ENCODE data around the gene HES3.

Gene HES3

GRCh38 chr1:6262555-6263420, 18.8 kb downstream of the HES3 start:
- DNase-seq (ENCODE audit: low read depth in 2 of 2) = no peak

- no peak for DNase-seq (ENCODE audit: low read depth in 2 of 2)
Measured at GRCh38 chr1:6263716-6264115, 19.7 kb downstream of the HES3 start.

- DNase-seq (ENCODE audit: low read depth in 2 of 2) = no peak
Measured at GRCh38 chr1:6265151-6265550, 21.2 kb downstream of the HES3 start.

GRCh38 chr1:6266641-6267040, 22.7 kb downstream of the HES3 start:
- DNase-seq (ENCODE audit: low read depth in 2 of 2) = no peak

- no peak for DNase-seq (ENCODE audit: low read depth in 2 of 2)
Measured at GRCh38 chr1:6267686-6268322, 23.8 kb downstream of the HES3 start.

GRCh38 chr1:6268415-6268814, 24.4 kb downstream of the HES3 start:
- no peak for DNase-seq (ENCODE audit: low read depth in 2 of 2)

GRCh38 chr1:6269296-6269695, 25.3 kb downstream of the HES3 start:
- DNase-seq (ENCODE audit: low read depth in 2 of 2) = no peak

GRCh38 chr1:6269720-6270400, 25.9 kb downstream of the HES3 start:
- DNase-seq (ENCODE audit: low read depth in 2 of 2) = no peak

- DNase-seq (ENCODE audit: low read depth in 2 of 2) = no peak
Measured at GRCh38 chr1:6270401-6270800, 26.4 kb downstream of the HES3 start.

GRCh38 chr1:6271006-6271405, 27.0 kb downstream of the HES3 start:
- no peak for DNase-seq (ENCODE audit: low read depth in 2 of 2)

- DNase-seq (ENCODE audit: low read depth in 2 of 2) = no peak
Measured at GRCh38 chr1:6271554-6271953, 27.6 kb downstream of the HES3 start.

- no peak for DNase-seq (ENCODE audit: low read depth in 2 of 2)
Measured at GRCh38 chr1:6272452-6272851, 28.5 kb downstream of the HES3 start.

- DNase-seq (ENCODE audit: low read depth in 2 of 2) = no peak
Measured at GRCh38 chr1:6272868-6273267, 28.9 kb downstream of the HES3 start.

- DNase-seq (ENCODE audit: low read depth in 2 of 2) = no peak
Measured at GRCh38 chr1:6273380-6273891, 29.5 kb downstream of the HES3 start.

GRCh38 chr1:6274102-6274501, 30.1 kb downstream of the HES3 start:
- DNase-seq (ENCODE audit: low read depth in 2 of 2) = no peak

GRCh38 chr1:6274622-6275139, 30.7 kb downstream of the HES3 start:
- DNase-seq (ENCODE audit: low read depth in 2 of 2) = no peak

- no peak for DNase-seq (ENCODE audit: low read depth in 2 of 2)
Measured at GRCh38 chr1:6275826-6276782, 32.1 kb downstream of the HES3 start.

- DNase-seq (ENCODE audit: low read depth in 2 of 2) = no peak
Measured at GRCh38 chr1:6276811-6277555, 33.0 kb downstream of the HES3 start.

GRCh38 chr1:6278263-6278662, 34.3 kb downstream of the HES3 start:
- DNase-seq (ENCODE audit: low read depth in 2 of 2) = no peak

- DNase-seq (ENCODE audit: low read depth in 2 of 2) = no peak
Measured at GRCh38 chr1:6279066-6279465, 35.1 kb downstream of the HES3 start.
